CD4-positive, alpha-beta T cell treated with Interleukin-4 for 1 hour (primary cell): Measurements from ENCODE around the gene ERCC6L2.
A peak's percentile ranks its signal among the peaks of the same experiment; 100 is the strongest.

Source experiments
- DNase-seq, 2 donors: peaks; one replicate each; pipeline ENCODE4 v3.0.0-alpha.2; 2020 to 2022

Gene ERCC6L2

GRCh38 chr9:95927271-95928004, 51.9 kb downstream of the ERCC6L2 start:
- DNase-seq: no peak

- no peak for DNase-seq
These were observed 54.8 kb downstream of the ERCC6L2 start for GRCh38 chr9:95930277-95930676.

GRCh38 chr9:95935861-95936578, 60.5 kb downstream of the ERCC6L2 start:
- no peak for DNase-seq

GRCh38 chr9:95936579-95937075, 61.1 kb downstream of the ERCC6L2 start:
- no peak for DNase-seq

GRCh38 chr9:95937131-95937530, 61.6 kb downstream of the ERCC6L2 start:
- no peak for DNase-seq

GRCh38 chr9:95938724-95939123, 63.2 kb downstream of the ERCC6L2 start:
- DNase-seq: no peak

GRCh38 chr9:95939472-95939871, 64.0 kb downstream of the ERCC6L2 start:
- DNase-seq: no peak

GRCh38 chr9:95940265-95940664, 64.8 kb downstream of the ERCC6L2 start:
- DNase-seq: no peak

- DNase-seq: no peak
These were observed 66.5 kb downstream of the ERCC6L2 start for GRCh38 chr9:95942016-95942415.

- DNase-seq: no peak
These were observed 71.6 kb downstream of the ERCC6L2 start for GRCh38 chr9:95947118-95947517.

GRCh38 chr9:95952471-95952870, 77.0 kb downstream of the ERCC6L2 start:
- DNase-seq: no peak

- no peak for DNase-seq
These were observed 78.5 kb downstream of the ERCC6L2 start for GRCh38 chr9:95953986-95954385.

GRCh38 chr9:95954940-95955339, 79.4 kb downstream of the ERCC6L2 start:
- no peak for DNase-seq

GRCh38 chr9:95962936-95963335, 87.4 kb downstream of the ERCC6L2 start:
- no peak for DNase-seq

GRCh38 chr9:95963659-95964058, 88.2 kb downstream of the ERCC6L2 start:
- no peak for DNase-seq

- DNase-seq: no peak
These were observed 90.8 kb downstream of the ERCC6L2 start for GRCh38 chr9:95966306-95966705.

GRCh38 chr9:95970317-95970716, 94.8 kb downstream of the ERCC6L2 start:
- no peak for DNase-seq

- DNase-seq: no peak
These were observed 96.3 kb downstream of the ERCC6L2 start for GRCh38 chr9:95971815-95972214.

- DNase-seq: no peak
These were observed 98.9 kb downstream of the ERCC6L2 start for GRCh38 chr9:95974389-95974788.

GRCh38 chr9:95977371-95977770, 101.9 kb downstream of the ERCC6L2 start:
- DNase-seq: no peak

- no peak for DNase-seq
These were observed 102.6 kb downstream of the ERCC6L2 start for GRCh38 chr9:95978106-95978505.

- DNase-seq: no peak
These were observed 104.0 kb downstream of the ERCC6L2 start for GRCh38 chr9:95979446-95979845.

GRCh38 chr9:95980262-95981125, 105.0 kb downstream of the ERCC6L2 start:
- DNase-seq: peak in 1 of 2 donors; percentile 2
